HepG2 (cell line): ENCODE data around the gene VEGFA. TPM values are rescaled to one million over a fixed set of nuclear protein-coding genes. Genes with fewer than 3 reads are reported as not detected.
A peak's percentile ranks its signal among the peaks of the same experiment; 100 is the strongest.

Experiments used
- CEBPB ChIP-seq: IDR thresholded peaks from 2 replicates; pipeline ENCODE4 v1.6.1; 2011; ENCODE audit warnings: low read depth, low read length, improper control_type of control experiment, borderline replicate concordance
- E2F5 ChIP-seq: sonication (generic); formaldehyde crosslinking; conservative IDR thresholded peaks from 2 replicates; pipeline ENCODE4 v1.4.0; 2020; ENCODE audit warnings: missing genetic modification reagents
- FOXA1 ChIP-seq, 2 experiments: fragments of 450-650 bp in 1 of 2; sonication (generic) in 1 of 2; formaldehyde crosslinking in 1 of 2; IDR thresholded peaks; 2 replicates each; pipeline versions ENCODE4 v1.4.0 to v1.6.1; 2016 to 2020; ENCODE audit warnings: missing genetic modification reagents in 1 of 2
- GTF3A ChIP-seq: sonication (generic); formaldehyde crosslinking; conservative IDR thresholded peaks from 2 replicates; pipeline ENCODE4 v1.4.0; 2020; ENCODE audit warnings: mild to moderate bottlenecking, missing genetic modification reagents
- HOXD1 ChIP-seq: sonication (generic); formaldehyde crosslinking; IDR thresholded peaks from 2 replicates; pipeline ENCODE4 v1.5.0; 2020; ENCODE audit warnings: missing genetic modification reagents
- MTERF4 ChIP-seq: sonication (generic); formaldehyde crosslinking; IDR thresholded peaks from 2 replicates; pipeline ENCODE4 v1.8.0; 2023; ENCODE audit warnings: mild to moderate bottlenecking, missing genetic modification reagents
- PHF8 ChIP-seq: sonication (generic); formaldehyde crosslinking; IDR thresholded peaks from 2 replicates; pipeline ENCODE4 v1.5.0; 2020; ENCODE audit warnings: missing genetic modification reagents
- PRPF4 ChIP-seq: fragments of 200-400 bp; formaldehyde crosslinking; IDR thresholded peaks from 2 replicates; pipeline ENCODE4 v1.6.1; 2016; ENCODE audit warnings: low read length, low read depth; ENCODE audit not compliant: poor library complexity, severe bottlenecking
- RFXAP ChIP-seq: sonication (generic); formaldehyde crosslinking; IDR thresholded peaks from 2 replicates; pipeline ENCODE4 v1.4.0; 2020; ENCODE audit warnings: missing genetic modification reagents, borderline replicate concordance
- SALL1 ChIP-seq: sonication (generic); formaldehyde crosslinking; IDR thresholded peaks from 2 replicates; pipeline ENCODE4 v1.8.0; 2022; ENCODE audit warnings: mild to moderate bottlenecking, missing genetic modification reagents
- SMAD1 ChIP-seq: sonication (generic); formaldehyde crosslinking; IDR thresholded peaks from 2 replicates; pipeline ENCODE4 v1.4.0; 2020; ENCODE audit warnings: missing genetic modification reagents, low read depth, mild to moderate bottlenecking, borderline replicate concordance
- SMC3 ChIP-seq: IDR thresholded peaks from 2 replicates; pipeline ENCODE4 v1.6.1; 2011; ENCODE audit warnings: low read length, improper control_type of control experiment
- SOX13 ChIP-seq, 3 experiments: fragments of 450-650 bp in 1 of 3; sonication (generic) in 1 of 3; formaldehyde crosslinking in 1 of 3; IDR thresholded peaks in 2 of 3; conservative IDR thresholded peaks in 1 of 3; 2 replicates each; pipeline versions ENCODE4 v1.5.0 to v1.6.1; 2016 to 2020; ENCODE audit warnings: antibody characterized with exemption in 1 of 3, mild to moderate bottlenecking in 1 of 3, missing compliant biosample characterization in 1 of 3, missing genetic modification reagents in 1 of 3, moderate library complexity in 1 of 3
- TARDBP ChIP-seq: sonication (generic); formaldehyde crosslinking; IDR thresholded peaks from 2 replicates; pipeline ENCODE4 v1.8.0; 2022; ENCODE audit warnings: mild to moderate bottlenecking, missing genetic modification reagents
- ZBED4 ChIP-seq: sonication (generic); formaldehyde crosslinking; IDR thresholded peaks from 2 replicates; pipeline ENCODE4 v1.4.0; 2020; ENCODE audit warnings: missing genetic modification reagents, borderline replicate concordance
- ZC3H13 ChIP-seq: sonication (generic); formaldehyde crosslinking; IDR thresholded peaks from 2 replicates; pipeline ENCODE4 v1.8.1; 2023; ENCODE audit warnings: mild to moderate bottlenecking, missing genetic modification reagents, moderate library complexity
- ZNF17 ChIP-seq: sonication (generic); formaldehyde crosslinking; IDR thresholded peaks from 2 replicates; pipeline ENCODE4 v1.5.0; 2020; ENCODE audit warnings: mild to moderate bottlenecking, missing genetic modification reagents
- ZNF331 ChIP-seq: sonication (generic); formaldehyde crosslinking; IDR thresholded peaks from 2 replicates; pipeline ENCODE4 v1.4.0; 2020; ENCODE audit warnings: missing genetic modification reagents
- ZNF337 ChIP-seq: sonication (generic); formaldehyde crosslinking; IDR thresholded peaks from 2 replicates; pipeline ENCODE4 v1.5.1; 2020; ENCODE audit warnings: missing genetic modification reagents, low read depth, mild to moderate bottlenecking, borderline replicate concordance
- ZNF34 ChIP-seq: sonication (generic); formaldehyde crosslinking; IDR thresholded peaks from 2 replicates; pipeline ENCODE4 v1.4.0; 2020; ENCODE audit warnings: mild to moderate bottlenecking, missing genetic modification reagents, borderline replicate concordance
- ZNF7 ChIP-seq: IDR thresholded peaks from 2 replicates; pipeline ENCODE4 v1.6.1; 2016; ENCODE audit warnings: missing biosample characterization, missing genetic modification reagents
- ZNF720 ChIP-seq: sonication (generic); formaldehyde crosslinking; IDR thresholded peaks from 2 replicates; pipeline ENCODE4 v1.4.0; 2020; ENCODE audit warnings: missing genetic modification reagents
- ZNF761 ChIP-seq: sonication (generic); formaldehyde crosslinking; conservative IDR thresholded peaks from 2 replicates; pipeline ENCODE4 v1.4.0; 2020; ENCODE audit warnings: mild to moderate bottlenecking, missing genetic modification reagents
- polyA plus RNA-seq, 8 experiments: library from polyadenylated mRNA; depleted of rRNA in 3 of 8; stranded (reverse) in 7 of 8; unstranded in 1 of 8; fragments of >200 nt; fragmentation: Illumina TruSeq in 4 of 8; extraction: Trizol in 4 of 8; gene quantifications; 2 replicates each; pipeline versions ENCODE4 v1.2.1 to v1.2.3, GENCODE V29; 2011 to 2016; ENCODE audit warnings: low read depth in 4 of 8, missing spikeins in 1 of 8, mixed read lengths in 1 of 8; ENCODE audit not compliant: insufficient read depth in 1 of 8
- total RNA-seq, 5 experiments: library from RNA; depleted of rRNA; stranded (reverse); fragments of >200 nt; fragmentation: Illumina TruSeq; extraction: Trizol; gene quantifications; 2 replicates each; pipeline ENCODE4 v1.2.3, GENCODE V29; 2016; ENCODE audit warnings: low read depth in 1 of 5

VEGFA gene
- total and polyA plus RNA-seq, 2 of the 13 experiments (the other 11 are each of a cell fraction or from before 2014, with no cell fraction given) = 68.1 to 629 TPM

- TF ChIP-seq ZBED4 (CRISPR knock-in tag) (0 out of 2 replicates have a peak, but pooled peaks have one; percentile 35), SALL1 (CRISPR knock-in tag) (peak; percentile 86), TARDBP (CRISPR knock-in tag) (peak; percentile 79; the same call in 1 of the 2 replicates), ZNF761 (CRISPR knock-in tag) (peak; percentile 95), GTF3A (CRISPR knock-in tag) (peak; percentile 92; the same call in 1 of the 2 replicates), ZNF7 (CRISPR knock-in tag) (no peak), ZNF17 (CRISPR knock-in tag) (no peak), ZNF331 (CRISPR knock-in tag) (peak; percentile 39; the same call in 1 of the 2 replicates), SMAD1 (CRISPR knock-in tag) (peak; percentile 81; the same call in 1 of the 2 replicates), CEBPB (no peak), ZNF720 (CRISPR knock-in tag) (no peak), PHF8 (peak; percentile 69), ZNF34 (peak; percentile 81), E2F5 (CRISPR knock-in tag) (no peak; the same call in 1 of the 2 replicates), HOXD1 (0 out of 2 replicates have a peak, but pooled peaks have one; percentile 11), SOX13 (IDR thresholded peaks at IDR 0.05) (peak; percentile 64; the same call in 1 of the 2 replicates), SOX13 (CRISPR knock-in tag; conservative IDR thresholded peaks at IDR 0.05 in 1 of 2, IDR thresholded peaks at IDR 0.05 in 1 of 2) (peak in 1 of 2 experiments; percentile 49; a peak in 2 of 4 replicates), SMC3 (peak; percentile 66), MTERF4 (0 out of 2 replicates have a peak, but pooled peaks have one; percentile 52), RFXAP (peak; percentile 46; the same call in 1 of the 2 replicates), ZNF337 (no peak), ZC3H13 (CRISPR knock-in tag) (peak; percentile 52; the same call in 1 of the 2 replicates), PRPF4 (peak; percentile 16), FOXA1 (IDR thresholded peaks at IDR 0.05) (no peak), FOXA1 (CRISPR knock-in tag; IDR thresholded peaks at IDR 0.05) (0 out of 2 replicates have a peak, but pooled peaks have one; percentile 27)
Observed at GRCh38 chr6:43769526-43770371, at the start of gene VEGFA (continued).
